Mucosa of descending colon (tissue), 3 donors: ENCODE results near the gene TSPAN18. TPM values are rescaled to one million over a fixed set of nuclear protein-coding genes. Genes with fewer than 3 reads are reported as not detected.

Experiments
- ATAC-seq: fragments of 200-7000 bp; cut with Tn5 transposase; one replicate; pipeline ENCODE4 v1.9.1; 2020; ENCODE audit warnings: mild to moderate bottlenecking, moderate library complexity
- DNase-seq, 3 donors: peaks; one replicate each; pipeline ENCODE4 v3.0.0-alpha.2; 2020
- H3K36me3 ChIP-seq: fragments of 200-600 bp; one replicate; pipeline ENCODE4 v1.8.0; 2021; ENCODE audit warnings: low read depth, mild to moderate bottlenecking
- H3K4me1 ChIP-seq: fragments of 200-600 bp; one replicate; pipeline ENCODE4 v1.8.0; 2021; ENCODE audit warnings: low read depth, mild to moderate bottlenecking
- H3K4me3 ChIP-seq: fragments of 200-600 bp; one replicate; pipeline ENCODE4 v1.8.0; 2021; ENCODE audit warnings: mild to moderate bottlenecking
- H3K9me3 ChIP-seq: fragments of 200-600 bp; one replicate; pipeline ENCODE4 v1.8.0; 2021; ENCODE audit warnings: mild to moderate bottlenecking
- CTCF ChIP-seq: fragments of 200-600 bp; IDR thresholded peaks from one replicate; pipeline ENCODE4 v1.8.0; 2022; ENCODE audit warnings: antibody characterized with exemption, mild to moderate bottlenecking
- intact Hi-C, 2 donors: fragments of 100-400 bp; cut with DNase I in 1 of 2; cut with micrococcal nuclease in 1 of 2; formaldehyde crosslinking; loops; one replicate each; pipeline versions ENCODE4 v1.11.0 to v1.11.1; 2022; cut with DNase I, micrococcal nuclease
- total RNA-seq, 3 donors: library from RNA; stranded (reverse); fragmentation: NEBNext Ultra II Directional in 2 of 3; extraction: Animal tissue kit (Norgen Biotek cat#: 25700) in 2 of 3; gene quantifications; one replicate each; pipeline versions ENCODE4 v1.2.1 to v1.2.4, GENCODE V29; 2021 to 2023
- donor health status: DM: no; HTN: no; CAD: no; lungs with moderate emphysema.
- donor health status: DM: no; HTN: no; CAD: no.
- donor health status: DM: no; HTN: yes; CAD: no.

The TSPAN18 gene
- total RNA-seq, 3 donors from 2014 or later, result 3.6 to 63.2 (median 8.5) TPM

- TF ChIP-seq CTCF, result no peak
- H3K4me1 ChIP-seq, result no peaks in the 10 kb centered on the region
- intact Hi-C loops, result no loop called here
Measured at GRCh38 chr11:44802347-44802746, 75.6 kb downstream of the TSPAN18 start.

GRCh38 chr11:44803009-44803408, 76.2 kb downstream of the TSPAN18 start:
- no peak overlapping the region for H3K4me3 ChIP-seq
- intact Hi-C loops, result no loop called here
- H3K4me1 ChIP-seq, result no peaks in the 10 kb centered on the region
- ATAC-seq, result no peak
- no peak for DNase-seq
- no peaks in the 10 kb centered on the region for H3K36me3 ChIP-seq
- H3K9me3 ChIP-seq, result no peaks in the 10 kb centered on the region
- TF ChIP-seq CTCF, result no peak

More at GRCh38 chr11:44802347-44802746, 75.6 kb downstream of the TSPAN18 start:
- Histone ChIP-seq H3K36me3 (no peaks in the 10 kb centered on the region), H3K9me3 (no peaks in the 10 kb centered on the region), H3K4me3 (no peak overlapping the region)
- ATAC-seq (no peak), DNase-seq (no peak)

- ATAC-seq (peak; percentile 25), DNase-seq (no peak)
- intact Hi-C loops, result no loop called here
- Histone ChIP-seq H3K36me3 (no peaks in the 10 kb centered on the region), H3K9me3 (no peaks in the 10 kb centered on the region), H3K4me1 (no peaks in the 10 kb centered on the region), H3K4me3 (no peak overlapping the region)
- TF ChIP-seq CTCF, result no peak
Measured at GRCh38 chr11:44804449-44805437, 78.0 kb downstream of the TSPAN18 start.

- Histone ChIP-seq H3K36me3 (no peaks in the 10 kb centered on the region), H3K4me1 (no peaks in the 10 kb centered on the region), H3K4me3 (no peak overlapping the region), H3K9me3 (no peaks in the 10 kb centered on the region)
- ATAC-seq (no peak), DNase-seq (no peak)
- no peak for TF ChIP-seq CTCF
- intact Hi-C loops, result no loop called here
Measured at GRCh38 chr11:44805596-44805995, 78.8 kb downstream of the TSPAN18 start.

- no peaks in the 10 kb centered on the region for H3K9me3 ChIP-seq
- H3K4me3 ChIP-seq, result no peak overlapping the region
- no peaks in the 10 kb centered on the region for H3K36me3 ChIP-seq
- TF ChIP-seq CTCF, result no peak
- DNase-seq (no peak), ATAC-seq (no peak)
- no peaks in the 10 kb centered on the region for H3K4me1 ChIP-seq
- intact Hi-C loops, result no loop called here
Measured at GRCh38 chr11:44808053-44808753, 81.4 kb downstream of the TSPAN18 start.
